Measurements from ENCODE around the gene ZC3H8. TPM values are rescaled to one million over a fixed set of nuclear protein-coding genes. Genes with fewer than 3 reads are reported as not detected.

The ZC3H8 gene
- total and polyA plus RNA-seq, 2 donors (not counting 1 experiment from before 2014, with no cell fraction given), result 5.5 to 26.0 TPM

GRCh38 chr2:112204411-112204810, 50.4 kb downstream of the ZC3H8 start:
- ATAC-seq (ENCODE audit: low read depth), result no peak
- peaks cover 0 to 6% (median 0%) of the 10 kb centered on the region in 4 experiments for H3K27me3 ChIP-seq (replicated peaks in 1 of 4; ENCODE audit: control extremely low read depth in 1 of 4, control insufficient read depth in 3 of 4, insufficient read depth in 4 of 4, low read length in 3 of 4)
- no peak overlapping the region for H3K4me3 ChIP-seq (ENCODE audit: control extremely low read depth in 1 of 5, extremely low read depth in 1 of 5, insufficient read depth in 1 of 5, low read depth in 2 of 5, low read length in 4 of 5)
- ChIA-PET CTCF (interaction anchor here (1.0 kb wide), 1 partner anchor 24 kb away, joined by 3 read pairs; no protein-coding TSS in a partner anchor), POLR2A (no interaction called here)
- no peak for TF ChIP-seq CTCF (IDR thresholded peaks at IDR 0.05)
- H2AFZ ChIP-seq (ENCODE audit: insufficient read depth, low read depth, low read length, poor library complexity, severe bottlenecking), result no peak overlapping the region
- no peaks in the 10 kb centered on the region for H4K20me1 ChIP-seq (ENCODE audit: control insufficient read depth, insufficient read depth, low read length, poor library complexity, severe bottlenecking)
- no peak overlapping the region for H3K27ac ChIP-seq (ENCODE audit: low read length in 2 of 2)
- DNase-seq, result no peak
- H3K4me2 ChIP-seq (replicated peaks; ENCODE audit: low read depth, low read length, poor library complexity, severe bottlenecking), result no peak overlapping the region
- no peak overlapping the region for H3K9ac ChIP-seq (ENCODE audit: low read length)
- Mint-ChIP-seq H3K4me3 (no peak overlapping the region), H3K27me3 (no peaks in the 10 kb centered on the region), H3K27ac (no peak overlapping the region), H3K4me1 (peaks cover 2% of the 10 kb centered on the region), H3K9me3 (ENCODE audit: insufficient read depth) (peaks cover 6% of the 10 kb centered on the region)
- H3K4me1 ChIP-seq (ENCODE audit: control insufficient read depth in 2 of 2, insufficient read depth in 2 of 2, low read length in 2 of 2), result no peaks in the 10 kb centered on the region
- H3K9me3 ChIP-seq (ENCODE audit: control extremely low read depth in 1 of 3, control insufficient read depth in 2 of 3, insufficient read depth in 1 of 3, low read length in 2 of 3), result peaks cover 8 to 15% (median 14%) of the 10 kb centered on the region in 3 donors
- intact Hi-C loops (cut with micrococcal nuclease), result no loop called here
- H3K36me3 ChIP-seq (replicated peaks in 1 of 2; ENCODE audit: control extremely low read depth in 1 of 2, control insufficient read depth in 1 of 2, extremely low read depth in 1 of 2, insufficient read depth in 2 of 2, low read length in 1 of 2), result no peaks in the 10 kb centered on the region
- H3K79me2 ChIP-seq (ENCODE audit: control insufficient read depth, insufficient read depth, low read length), result no peaks in the 10 kb centered on the region
- WGBS (ENCODE audit: insufficient coverage), result no CpG with 5 or more reads among the region's 2 CpGs

- H3K79me2 ChIP-seq (ENCODE audit: control insufficient read depth, insufficient read depth, low read length), result no peaks in the 10 kb centered on the region
- H3K36me3 ChIP-seq (replicated peaks in 1 of 2; ENCODE audit: control extremely low read depth in 1 of 2, control insufficient read depth in 1 of 2, extremely low read depth in 1 of 2, insufficient read depth in 2 of 2, low read length in 1 of 2), result no peaks in the 10 kb centered on the region
- H3K27me3 ChIP-seq (replicated peaks in 1 of 4; ENCODE audit: control extremely low read depth in 1 of 4, control insufficient read depth in 3 of 4, insufficient read depth in 4 of 4, low read length in 3 of 4), result peaks cover 0 to 6% (median 0%) of the 10 kb centered on the region in 4 experiments
- H3K4me3 ChIP-seq (ENCODE audit: control extremely low read depth in 1 of 5, extremely low read depth in 1 of 5, insufficient read depth in 1 of 5, low read depth in 2 of 5, low read length in 4 of 5), result no peak overlapping the region
- H3K27me3 Mint-ChIP-seq, result peaks cover 4% of the 10 kb centered on the region
- no peak overlapping the region for H3K27ac Mint-ChIP-seq
- H3K9ac ChIP-seq (ENCODE audit: low read length), result no peak overlapping the region
- no peak overlapping the region for H3K27ac ChIP-seq (ENCODE audit: low read length in 2 of 2)
- no peak overlapping the region for H3K4me2 ChIP-seq (replicated peaks; ENCODE audit: low read depth, low read length, poor library complexity, severe bottlenecking)
- no peak overlapping the region for H3K4me3 Mint-ChIP-seq
- H3K9me3 ChIP-seq (ENCODE audit: control extremely low read depth in 1 of 3, control insufficient read depth in 2 of 3, insufficient read depth in 1 of 3, low read length in 2 of 3), result peaks cover 8 to 15% (median 11%) of the 10 kb centered on the region in 3 donors
- H3K9me3 Mint-ChIP-seq (ENCODE audit: insufficient read depth), result peaks cover 6% of the 10 kb centered on the region
- H3K4me1 Mint-ChIP-seq, result peaks cover 5% of the 10 kb centered on the region
- no peaks in the 10 kb centered on the region for H4K20me1 ChIP-seq (ENCODE audit: control insufficient read depth, insufficient read depth, low read length, poor library complexity, severe bottlenecking)
- CTCF ChIA-PET, result no interaction called here
- DNase-seq (no peak), ATAC-seq (ENCODE audit: low read depth) (no peak)
- H3K4me1 ChIP-seq (ENCODE audit: control insufficient read depth in 2 of 2, insufficient read depth in 2 of 2, low read length in 2 of 2), result no peaks in the 10 kb centered on the region
- TF ChIP-seq EZH2 (IDR thresholded peaks at IDR 0.05; ENCODE audit: borderline replicate concordance, insufficient read depth, low read depth, low read length, poor library complexity, severe bottlenecking) (no peak), CTCF (IDR thresholded peaks at IDR 0.05) (no peak)
- intact Hi-C loops (cut with micrococcal nuclease), result no loop called here
- POLR2A ChIA-PET, result no interaction called here
- WGBS (ENCODE audit: insufficient coverage), result no CpG with 5 or more reads among the region's 3 CpGs
- H2AFZ ChIP-seq (ENCODE audit: insufficient read depth, low read depth, low read length, poor library complexity, severe bottlenecking), result no peak overlapping the region
Measured at GRCh38 chr2:112201696-112202430, 53.0 kb downstream of the ZC3H8 start.

Data from B cell (primary cell).